ENCODE measurements around the gene ASF1A. TPM values are rescaled to one million over a fixed set of nuclear protein-coding genes. Genes with fewer than 3 reads are reported as not detected.

The ASF1A gene
- total and polyA plus RNA-seq, 4 donors: 5.6 to 27.0 (median 7.2) TPM

DNA sequence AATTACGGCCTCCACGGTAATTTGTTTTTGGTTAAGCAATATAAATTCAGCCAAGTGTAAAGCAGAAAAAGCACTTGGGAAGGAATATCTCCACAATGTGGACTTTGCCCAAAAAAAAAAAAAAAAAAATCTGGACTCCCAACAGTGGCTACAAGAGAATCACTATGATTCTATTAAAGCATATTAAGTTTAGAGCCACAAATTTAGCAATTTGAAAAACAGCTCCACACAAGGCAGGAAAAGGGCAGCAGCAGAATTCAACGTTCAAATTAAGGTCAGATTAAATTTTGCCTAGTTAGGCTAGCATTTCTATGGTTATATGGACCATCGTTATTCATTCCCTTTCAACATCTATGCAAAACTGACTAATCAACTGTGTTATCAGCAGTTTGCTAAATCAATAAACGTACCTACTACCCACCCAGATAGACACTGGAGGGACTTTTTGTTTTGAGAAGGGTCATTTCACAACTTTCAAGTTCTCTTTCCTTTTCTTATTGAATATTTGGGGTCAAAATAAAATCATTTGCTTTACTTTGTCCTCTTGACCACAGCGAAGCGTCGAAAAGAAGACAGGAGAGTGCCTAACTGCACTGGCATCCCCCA, 40.0 kb downstream of the ASF1A start:
- peaks cover 0 to 12% (median 6%) of the 10 kb centered on the region in 4 donors for H3K36me3 ChIP-seq (ENCODE audit: control insufficient read depth in 4 of 4, insufficient read depth in 3 of 4, low read depth in 1 of 4, low read length in 3 of 4)
- H3K4me1 ChIP-seq (ENCODE audit: control insufficient read depth in 4 of 4, insufficient read depth in 4 of 4, low read length in 3 of 4): peaks cover 0 to 15% (median 9%) of the 10 kb centered on the region in 4 donors
- 8% methylated on average over 8 of the region's 8 CpGs for WGBS
- DNase-seq (ENCODE audit: low spot score): no peak
- TF ChIP-seq EGR1 (IDR thresholded peaks at IDR 0.05; ENCODE audit: low read depth in 2 of 2): no peak
- peak; percentile 48 to 60 for TF ChIP-seq HNF4A (conservative IDR thresholded peaks at IDR 0.05)
- no peak for TF ChIP-seq RXRA (IDR thresholded peaks at IDR 0.05)
- peak overlapping the region; percentile 47 to 95 for H3K27ac ChIP-seq (ENCODE audit: low read depth in 1 of 2, low read length in 2 of 2)
- no peaks in the 10 kb centered on the region for H3K27me3 ChIP-seq (ENCODE audit: control insufficient read depth in 4 of 4, insufficient read depth in 4 of 4, low read length in 3 of 4)
- no peaks in the 10 kb centered on the region for H3K9me3 ChIP-seq (ENCODE audit: control insufficient read depth in 4 of 4, low read length in 3 of 4)
- peak overlapping the region; percentile 53 to 85 (median 72) for H3K4me3 ChIP-seq (ENCODE audit: low read depth in 1 of 3, low read length in 3 of 3)
- H3K9ac ChIP-seq (ENCODE audit: low read depth in 1 of 2, low read length in 2 of 2): peak overlapping the region in 1 of 2 donors; percentile 56

DNA sequence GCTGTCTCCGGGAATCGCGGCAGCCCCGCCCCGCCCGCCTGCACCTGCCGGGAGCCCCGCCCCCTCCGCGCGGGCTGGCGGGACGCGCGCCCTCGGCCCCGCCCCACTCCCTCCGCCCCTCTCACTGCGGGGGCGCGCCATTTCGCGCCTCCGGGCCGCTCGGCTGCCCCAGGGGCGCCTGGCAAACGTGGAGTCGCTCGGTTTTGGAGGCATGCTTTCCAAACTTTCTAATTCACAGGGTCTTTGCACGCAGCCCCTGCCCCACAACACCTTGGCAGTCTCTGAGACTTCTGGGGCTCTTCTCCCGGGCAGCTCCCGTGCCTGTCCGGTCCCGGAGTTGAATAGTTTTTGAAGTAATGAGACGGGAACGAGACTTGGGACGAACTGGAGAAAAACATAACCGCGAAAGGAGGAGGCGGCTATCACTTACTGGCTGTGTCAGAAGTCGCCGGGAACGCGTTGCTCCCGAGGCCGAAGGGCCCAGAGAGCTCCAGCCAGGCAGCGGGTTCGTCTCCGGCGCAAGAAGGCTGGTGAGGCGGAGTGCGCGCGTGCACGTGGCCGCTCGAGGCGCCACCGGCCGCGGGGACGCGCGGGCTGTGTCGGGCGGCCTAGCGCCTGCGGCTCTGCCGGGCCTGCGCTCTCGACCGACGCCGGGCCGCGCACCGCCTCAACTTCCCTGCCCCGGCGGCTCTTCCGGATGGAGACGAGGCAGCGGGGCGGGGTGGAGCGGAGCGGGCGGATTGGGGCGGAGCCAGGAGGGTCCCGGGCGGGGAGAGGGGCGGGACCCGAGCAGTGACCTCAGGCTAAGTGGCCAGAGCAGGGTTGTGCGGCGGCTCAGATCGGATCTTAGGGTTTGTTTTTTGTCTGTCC, 40.7 kb downstream of the ASF1A start, which contains the start of gene MCM9:
TSS of gene MCM9 (minus strand) at position 699 of the 870 bp plus-strand sequence. CDS start 3,436 bp downstream, outside the sequence.
- Histone ChIP-seq H3K9me3 (ENCODE audit: control insufficient read depth in 4 of 4, low read length in 3 of 4) (no peaks in the 10 kb centered on the region), H3K36me3 (ENCODE audit: control insufficient read depth in 4 of 4, insufficient read depth in 3 of 4, low read depth in 1 of 4, low read length in 3 of 4) (peaks cover 0 to 12% (median 6%) of the 10 kb centered on the region in 4 donors), H3K27ac (ENCODE audit: low read depth in 1 of 2, low read length in 2 of 2) (peak within 1 kb of the TSS; percentile 90 to 95), H3K27me3 (ENCODE audit: control insufficient read depth in 4 of 4, insufficient read depth in 4 of 4, low read length in 3 of 4) (no peaks in the 10 kb centered on the region), H3K4me1 (ENCODE audit: control insufficient read depth in 4 of 4, insufficient read depth in 4 of 4, low read length in 3 of 4) (peaks cover 0 to 15% (median 9%) of the 10 kb centered on the region in 4 donors), H3K4me3 (ENCODE audit: low read depth in 1 of 3, low read length in 3 of 3) (peak within 1 kb of the TSS; percentile 72 to 85 (median 77)), H3K9ac (ENCODE audit: low read depth in 1 of 2, low read length in 2 of 2) (peak within 1 kb of the TSS; percentile 93 to 96)
- DNase-seq (ENCODE audit: low spot score): peak; percentile 94
- under 1% methylated on average over 95 of the region's 95 CpGs for WGBS
- TF ChIP-seq YY1 (IDR thresholded peaks at IDR 0.05) (no peak), JUND (IDR thresholded peaks at IDR 0.05) (peak in 1 of 2 donors; percentile 33), GABPA (IDR thresholded peaks at IDR 0.05 in 1 of 2, conservative IDR thresholded peaks at IDR 0.05 in 1 of 2) (peak in 1 of 2 donors; percentile 80), SP1 (IDR thresholded peaks at IDR 0.05) (peak; percentile 35), HNF4G (IDR thresholded peaks at IDR 0.05) (no peak), HNF4A (conservative IDR thresholded peaks at IDR 0.05) (peak in 1 of 2 donors; percentile 35), RXRA (IDR thresholded peaks at IDR 0.05) (peak; percentile 31 to 51), EGR1 (IDR thresholded peaks at IDR 0.05; ENCODE audit: low read depth in 2 of 2) (peak; percentile 42 to 51), NR2F2 (IDR thresholded peaks at IDR 0.05) (peak; percentile 26)
- TF ChIP-seq, protein P1, sequence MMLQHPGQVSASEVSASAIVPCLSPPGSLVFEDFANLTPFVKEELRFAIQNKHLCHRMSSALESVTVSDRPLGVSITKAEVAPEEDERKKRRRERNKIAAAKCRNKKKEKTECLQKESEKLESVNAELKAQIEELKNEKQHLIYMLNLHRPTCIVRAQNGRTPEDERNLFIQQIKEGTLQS (IDR thresholded peaks at IDR 0.05): no peak
- TF ChIP-seq, protein P2, sequence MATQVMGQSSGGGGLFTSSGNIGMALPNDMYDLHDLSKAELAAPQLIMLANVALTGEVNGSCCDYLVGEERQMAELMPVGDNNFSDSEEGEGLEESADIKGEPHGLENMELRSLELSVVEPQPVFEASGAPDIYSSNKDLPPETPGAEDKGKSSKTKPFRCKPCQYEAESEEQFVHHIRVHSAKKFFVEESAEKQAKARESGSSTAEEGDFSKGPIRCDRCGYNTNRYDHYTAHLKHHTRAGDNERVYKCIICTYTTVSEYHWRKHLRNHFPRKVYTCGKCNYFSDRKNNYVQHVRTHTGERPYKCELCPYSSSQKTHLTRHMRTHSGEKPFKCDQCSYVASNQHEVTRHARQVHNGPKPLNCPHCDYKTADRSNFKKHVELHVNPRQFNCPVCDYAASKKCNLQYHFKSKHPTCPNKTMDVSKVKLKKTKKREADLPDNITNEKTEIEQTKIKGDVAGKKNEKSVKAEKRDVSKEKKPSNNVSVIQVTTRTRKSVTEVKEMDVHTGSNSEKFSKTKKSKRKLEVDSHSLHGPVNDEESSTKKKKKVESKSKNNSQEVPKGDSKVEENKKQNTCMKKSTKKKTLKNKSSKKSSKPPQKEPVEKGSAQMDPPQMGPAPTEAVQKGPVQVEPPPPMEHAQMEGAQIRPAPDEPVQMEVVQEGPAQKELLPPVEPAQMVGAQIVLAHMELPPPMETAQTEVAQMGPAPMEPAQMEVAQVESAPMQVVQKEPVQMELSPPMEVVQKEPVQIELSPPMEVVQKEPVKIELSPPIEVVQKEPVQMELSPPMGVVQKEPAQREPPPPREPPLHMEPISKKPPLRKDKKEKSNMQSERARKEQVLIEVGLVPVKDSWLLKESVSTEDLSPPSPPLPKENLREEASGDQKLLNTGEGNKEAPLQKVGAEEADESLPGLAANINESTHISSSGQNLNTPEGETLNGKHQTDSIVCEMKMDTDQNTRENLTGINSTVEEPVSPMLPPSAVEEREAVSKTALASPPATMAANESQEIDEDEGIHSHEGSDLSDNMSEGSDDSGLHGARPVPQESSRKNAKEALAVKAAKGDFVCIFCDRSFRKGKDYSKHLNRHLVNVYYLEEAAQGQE (IDR thresholded peaks at IDR 0.05): peak; percentile 54

DNA sequence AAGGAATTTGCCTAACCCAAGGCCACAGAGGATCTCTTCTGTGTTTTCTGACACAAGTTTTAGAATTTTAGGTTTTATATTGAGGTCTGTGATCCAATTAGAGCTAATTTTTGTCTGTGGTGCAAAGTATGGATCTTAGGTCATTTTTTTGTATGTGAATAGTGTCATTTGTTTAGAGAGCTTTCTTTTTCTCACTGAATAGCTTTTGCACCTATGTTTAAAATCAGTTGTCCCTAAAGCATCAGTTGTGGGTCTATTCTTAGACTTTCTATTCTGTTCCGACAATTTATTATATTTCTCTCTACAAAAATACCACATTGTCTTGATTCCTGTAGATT, 41.3 kb downstream of the ASF1A start:
- DNase-seq (ENCODE audit: low spot score): no peak
- Histone ChIP-seq H3K27me3 (ENCODE audit: control insufficient read depth in 4 of 4, insufficient read depth in 4 of 4, low read length in 3 of 4) (no peaks in the 10 kb centered on the region), H3K4me1 (ENCODE audit: control insufficient read depth in 4 of 4, insufficient read depth in 4 of 4, low read length in 3 of 4) (peaks cover 0 to 15% (median 9%) of the 10 kb centered on the region in 4 donors), H3K4me3 (ENCODE audit: low read depth in 1 of 3, low read length in 3 of 3) (peak overlapping the region; percentile 15 to 74 (median 72)), H3K27ac (ENCODE audit: low read depth in 1 of 2, low read length in 2 of 2) (peak overlapping the region; percentile 90 to 95), H3K9me3 (ENCODE audit: control insufficient read depth in 4 of 4, low read length in 3 of 4) (no peaks in the 10 kb centered on the region), H3K36me3 (ENCODE audit: control insufficient read depth in 4 of 4, insufficient read depth in 3 of 4, low read depth in 1 of 4, low read length in 3 of 4) (peaks cover 0 to 10% (median 6%) of the 10 kb centered on the region in 4 donors), H3K9ac (ENCODE audit: low read depth in 1 of 2, low read length in 2 of 2) (peak overlapping the region; percentile 24 to 93)
- 29% methylated on average over 1 of the region's 1 CpG for WGBS
- TF ChIP-seq FOXA1 (IDR thresholded peaks at IDR 0.05) (no peak), HNF4G (IDR thresholded peaks at IDR 0.05) (no peak), RAD21 (IDR thresholded peaks at IDR 0.05) (no peak), HNF4A (conservative IDR thresholded peaks at IDR 0.05) (no peak), RXRA (IDR thresholded peaks at IDR 0.05) (no peak), TAF1 (conservative IDR thresholded peaks at IDR 0.05) (no peak), JUND (IDR thresholded peaks at IDR 0.05) (no peak)
- TF ChIP-seq, protein P1 (IDR thresholded peaks at IDR 0.05): no peak
- TF ChIP-seq, protein P3, sequence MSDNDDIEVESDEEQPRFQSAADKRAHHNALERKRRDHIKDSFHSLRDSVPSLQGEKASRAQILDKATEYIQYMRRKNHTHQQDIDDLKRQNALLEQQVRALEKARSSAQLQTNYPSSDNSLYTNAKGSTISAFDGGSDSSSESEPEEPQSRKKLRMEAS (IDR thresholded peaks at IDR 0.05): no peak
- TF ChIP-seq, protein P4, sequence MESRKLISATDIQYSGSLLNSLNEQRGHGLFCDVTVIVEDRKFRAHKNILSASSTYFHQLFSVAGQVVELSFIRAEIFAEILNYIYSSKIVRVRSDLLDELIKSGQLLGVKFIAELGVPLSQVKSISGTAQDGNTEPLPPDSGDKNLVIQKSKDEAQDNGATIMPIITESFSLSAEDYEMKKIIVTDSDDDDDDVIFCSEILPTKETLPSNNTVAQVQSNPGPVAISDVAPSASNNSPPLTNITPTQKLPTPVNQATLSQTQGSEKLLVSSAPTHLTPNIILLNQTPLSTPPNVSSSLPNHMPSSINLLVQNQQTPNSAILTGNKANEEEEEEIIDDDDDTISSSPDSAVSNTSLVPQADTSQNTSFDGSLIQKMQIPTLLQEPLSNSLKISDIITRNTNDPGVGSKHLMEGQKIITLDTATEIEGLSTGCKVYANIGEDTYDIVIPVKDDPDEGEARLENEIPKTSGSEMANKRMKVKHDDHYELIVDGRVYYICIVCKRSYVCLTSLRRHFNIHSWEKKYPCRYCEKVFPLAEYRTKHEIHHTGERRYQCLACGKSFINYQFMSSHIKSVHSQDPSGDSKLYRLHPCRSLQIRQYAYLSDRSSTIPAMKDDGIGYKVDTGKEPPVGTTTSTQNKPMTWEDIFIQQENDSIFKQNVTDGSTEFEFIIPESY (IDR thresholded peaks at IDR 0.05): no peak
- TF ChIP-seq, protein P5, sequence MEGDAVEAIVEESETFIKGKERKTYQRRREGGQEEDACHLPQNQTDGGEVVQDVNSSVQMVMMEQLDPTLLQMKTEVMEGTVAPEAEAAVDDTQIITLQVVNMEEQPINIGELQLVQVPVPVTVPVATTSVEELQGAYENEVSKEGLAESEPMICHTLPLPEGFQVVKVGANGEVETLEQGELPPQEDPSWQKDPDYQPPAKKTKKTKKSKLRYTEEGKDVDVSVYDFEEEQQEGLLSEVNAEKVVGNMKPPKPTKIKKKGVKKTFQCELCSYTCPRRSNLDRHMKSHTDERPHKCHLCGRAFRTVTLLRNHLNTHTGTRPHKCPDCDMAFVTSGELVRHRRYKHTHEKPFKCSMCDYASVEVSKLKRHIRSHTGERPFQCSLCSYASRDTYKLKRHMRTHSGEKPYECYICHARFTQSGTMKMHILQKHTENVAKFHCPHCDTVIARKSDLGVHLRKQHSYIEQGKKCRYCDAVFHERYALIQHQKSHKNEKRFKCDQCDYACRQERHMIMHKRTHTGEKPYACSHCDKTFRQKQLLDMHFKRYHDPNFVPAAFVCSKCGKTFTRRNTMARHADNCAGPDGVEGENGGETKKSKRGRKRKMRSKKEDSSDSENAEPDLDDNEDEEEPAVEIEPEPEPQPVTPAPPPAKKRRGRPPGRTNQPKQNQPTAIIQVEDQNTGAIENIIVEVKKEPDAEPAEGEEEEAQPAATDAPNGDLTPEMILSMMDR (IDR thresholded peaks at IDR 0.05; ENCODE audit: low read depth, low read length, missing input control): no peak
